NCI-H1930 (cell line): ENCODE results near the gene MLYCD.
A peak's percentile ranks its signal among the peaks of the same experiment; 100 is the strongest.

Experiments
- DNase-seq, 2 experiments: peaks; one replicate each; lab custom pipeline; 2025; lab: John Stamatoyannopoulos, UW

Gene MLYCD

DNA sequence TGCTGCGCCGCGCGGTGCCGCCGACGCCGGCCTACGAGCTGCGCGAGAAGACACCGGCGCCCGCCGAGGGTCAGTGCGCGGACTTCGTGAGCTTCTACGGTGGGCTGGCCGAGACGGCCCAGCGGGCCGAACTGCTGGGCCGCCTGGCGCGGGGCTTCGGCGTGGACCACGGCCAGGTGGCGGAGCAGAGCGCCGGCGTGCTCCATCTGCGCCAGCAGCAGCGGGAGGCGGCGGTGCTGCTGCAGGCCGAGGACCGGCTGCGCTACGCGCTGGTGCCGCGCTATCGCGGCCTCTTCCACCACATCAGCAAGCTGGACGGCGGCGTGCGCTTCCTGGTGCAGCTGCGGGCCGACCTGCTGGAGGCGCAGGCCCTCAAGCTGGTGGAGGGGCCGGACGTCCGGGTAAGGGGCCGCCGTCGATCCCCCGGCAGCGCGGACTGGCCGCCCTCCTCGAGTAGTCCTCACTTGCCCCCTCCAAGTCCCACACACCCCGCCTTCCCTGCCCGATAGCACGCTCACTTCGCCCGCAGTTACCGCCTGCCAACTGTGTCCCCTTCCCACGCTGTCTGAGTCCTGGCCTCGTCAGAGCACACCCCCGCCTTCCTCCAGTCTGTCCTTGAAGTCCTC lies 470 bp downstream of the MLYCD start:
- DNase-seq: peak in 1 of 2 experiments; percentile 30

DNA sequence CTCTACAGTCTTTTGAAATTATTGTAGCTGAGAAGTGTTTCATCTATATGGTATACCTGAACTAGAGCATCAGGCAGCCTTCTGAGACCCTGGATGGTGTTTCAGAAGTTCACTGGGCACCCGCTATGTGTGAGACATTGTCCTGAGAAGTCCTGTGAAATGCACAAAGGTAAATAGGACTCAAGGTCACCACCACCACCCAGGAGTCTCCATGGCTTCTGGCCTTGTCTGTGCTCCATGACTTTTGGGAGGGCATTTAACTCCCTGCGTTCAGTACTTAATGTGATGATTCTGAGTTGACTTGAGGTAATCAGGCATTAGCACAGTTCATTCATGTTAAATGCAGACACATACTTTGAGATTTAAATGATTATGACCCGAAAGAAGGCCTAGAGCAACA lies 1.1 kb downstream of the MLYCD start:
- DNase-seq: no peak

DNA sequence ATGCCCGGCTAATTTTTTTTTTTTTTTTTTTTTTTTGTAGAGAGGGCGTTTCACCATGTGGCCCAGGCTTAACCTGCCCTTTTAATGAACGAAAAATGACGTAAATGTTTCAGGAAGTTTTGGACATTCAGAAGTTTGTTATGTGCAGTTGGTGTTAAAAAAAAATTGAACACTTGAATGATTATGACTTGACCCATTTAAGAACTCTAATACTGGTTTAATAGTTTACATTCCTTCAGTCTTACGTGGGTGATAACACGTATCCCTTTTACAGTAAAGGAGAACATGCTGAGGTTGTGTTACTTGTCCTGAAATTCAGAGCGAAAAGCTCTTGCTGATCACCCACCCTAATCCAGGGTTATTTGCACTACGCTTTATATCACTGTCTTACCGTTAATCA lies 1.7 kb downstream of the MLYCD start:
- no peak for DNase-seq

DNA sequence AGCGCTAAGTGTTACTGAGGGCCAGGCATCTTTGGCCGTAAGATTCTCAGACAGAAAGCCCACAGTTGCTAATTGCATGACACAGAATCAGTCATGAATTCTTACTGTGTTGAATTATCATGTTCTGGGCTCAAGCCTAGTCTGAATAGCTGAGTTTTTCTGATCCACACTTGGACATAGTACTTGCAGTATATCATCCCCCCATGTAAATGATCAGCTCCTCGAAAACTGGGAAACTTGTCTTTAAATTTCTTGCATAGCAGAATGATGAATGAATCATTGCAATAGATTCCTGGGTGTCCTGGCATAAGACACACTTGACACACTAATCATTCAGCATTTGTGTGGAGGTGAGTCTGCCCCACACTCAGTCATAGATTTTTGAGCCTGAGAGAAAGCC lies 2.2 kb downstream of the MLYCD start:
- DNase-seq: no peak

DNA sequence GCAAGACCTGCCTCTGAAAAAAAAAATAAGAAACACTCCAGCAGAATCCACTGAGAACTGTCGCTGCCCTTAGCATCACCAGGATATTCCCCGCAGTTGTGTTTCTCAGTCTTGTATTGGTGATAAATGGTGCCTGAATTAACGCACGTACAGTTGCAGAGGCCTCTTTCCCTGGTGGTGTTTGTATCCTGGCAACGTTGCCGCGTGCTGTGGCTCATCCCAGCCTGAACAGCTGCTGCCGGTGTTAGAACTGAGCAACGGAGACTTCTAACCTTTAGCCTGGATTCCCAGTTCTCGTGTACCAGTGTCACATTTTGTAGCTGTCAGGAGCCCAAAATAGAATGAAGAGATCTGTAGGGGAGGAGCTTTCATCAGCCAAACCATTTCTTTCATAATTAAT lies 4.8 kb downstream of the MLYCD start:
- no peak for DNase-seq

DNA sequence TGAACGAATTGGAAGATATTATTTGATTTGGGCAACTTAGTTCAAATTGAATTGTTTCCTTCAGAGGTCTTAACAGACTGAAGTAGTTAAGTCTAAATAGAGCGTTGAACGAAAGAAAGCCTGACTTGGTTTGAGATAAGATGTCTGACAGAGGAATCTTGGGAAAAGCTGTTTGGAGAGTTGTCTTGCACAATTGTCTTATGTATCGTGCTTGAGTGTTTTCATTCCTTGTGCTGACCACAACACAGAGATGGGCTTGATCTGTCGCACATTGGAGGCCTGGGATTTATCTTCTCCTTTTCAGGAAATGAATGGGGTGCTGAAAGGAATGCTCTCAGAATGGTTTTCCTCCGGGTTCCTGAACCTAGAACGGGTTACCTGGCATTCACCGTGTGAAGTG lies 7.8 kb downstream of the MLYCD start:
- DNase-seq: no peak

DNA sequence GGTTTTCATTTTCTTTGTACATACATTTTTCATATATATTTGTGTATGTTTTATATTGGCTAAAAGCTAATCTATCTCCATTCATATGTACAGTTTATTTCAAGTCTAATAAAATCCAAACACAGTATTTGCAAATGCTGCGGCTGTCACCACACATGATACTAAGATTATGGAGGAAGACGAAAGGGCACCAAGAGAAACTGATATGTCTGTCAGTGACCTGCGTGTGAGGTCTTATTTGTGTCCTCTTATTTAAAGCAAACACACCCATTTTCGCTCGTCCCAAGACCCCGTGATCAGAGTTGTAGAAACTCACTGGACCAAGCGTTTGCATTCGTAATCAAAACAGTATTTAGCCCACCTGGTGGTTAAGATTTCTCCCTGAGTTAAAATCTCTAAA lies 8.2 kb downstream of the MLYCD start:
- no peak for DNase-seq

DNA sequence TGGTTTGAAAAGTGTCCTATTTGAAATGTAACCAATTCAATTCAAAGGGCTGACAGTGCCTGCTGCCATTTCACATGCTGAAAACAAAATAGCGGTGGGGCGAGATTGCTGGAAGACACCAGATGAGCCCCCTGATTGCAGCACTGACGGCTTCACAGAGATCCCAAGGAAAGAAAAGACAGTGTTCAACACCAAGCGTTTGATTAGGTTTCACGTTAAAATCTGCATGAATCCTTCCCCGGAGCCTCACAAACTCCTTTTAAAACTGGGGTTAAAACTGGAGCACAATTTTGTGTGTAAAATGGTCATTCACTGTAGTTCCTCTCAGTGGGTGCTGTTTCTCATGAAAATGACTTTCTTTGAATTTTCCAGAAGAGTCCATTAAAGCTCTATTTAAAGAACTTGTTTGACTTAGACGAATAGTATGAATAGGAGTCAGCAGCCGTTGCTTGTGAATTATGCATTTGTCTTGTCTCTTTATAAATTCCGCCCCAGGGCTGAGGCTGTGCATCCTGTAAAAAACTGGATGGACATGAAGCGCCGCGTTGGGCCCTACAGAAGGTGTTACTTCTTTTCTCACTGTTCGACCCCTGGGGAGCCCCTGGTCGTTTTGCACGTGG lies 8.8 kb downstream of the MLYCD start:
- no peak for DNase-seq

DNA sequence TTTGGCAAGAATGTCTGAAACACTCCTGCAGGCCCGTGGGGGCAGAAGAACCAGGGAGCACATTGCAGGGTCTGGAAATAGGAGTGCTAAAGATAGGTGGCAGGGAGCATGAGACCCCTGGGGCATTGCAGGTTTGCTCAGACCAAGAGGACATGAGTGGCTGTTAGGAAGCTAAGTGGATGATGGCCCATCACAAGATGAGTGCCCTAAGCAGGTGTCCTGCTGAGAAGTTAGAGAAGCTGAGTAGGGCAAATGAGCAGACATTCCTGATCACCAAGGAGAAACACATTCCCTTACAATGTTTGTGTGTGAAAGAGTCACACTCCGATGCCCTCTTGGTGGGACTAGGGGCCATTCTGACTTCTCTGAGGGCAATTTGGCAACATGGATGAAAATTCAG lies 9.9 kb downstream of the MLYCD start:
- no peak for DNase-seq

DNA sequence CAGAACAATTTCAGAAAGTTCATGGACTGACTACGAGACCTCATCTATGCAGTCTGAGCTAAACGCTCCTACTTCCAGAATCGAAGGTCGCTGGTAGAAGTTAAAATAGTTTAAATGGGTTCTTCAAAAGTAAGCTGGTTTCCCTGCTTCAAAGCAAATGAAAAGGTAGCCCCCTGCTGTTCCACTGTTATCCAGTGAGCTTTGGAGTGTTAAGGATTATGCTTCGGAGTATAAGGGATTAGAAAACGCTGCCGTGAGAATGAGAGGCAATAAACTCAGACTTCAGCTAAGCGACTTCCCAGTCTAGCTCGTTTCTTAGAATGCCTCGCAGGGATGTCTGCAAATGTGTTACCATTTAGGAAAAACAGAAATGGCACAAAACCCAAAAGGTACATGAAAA lies 12.4 kb downstream of the MLYCD start:
- DNase-seq: no peak

DNA sequence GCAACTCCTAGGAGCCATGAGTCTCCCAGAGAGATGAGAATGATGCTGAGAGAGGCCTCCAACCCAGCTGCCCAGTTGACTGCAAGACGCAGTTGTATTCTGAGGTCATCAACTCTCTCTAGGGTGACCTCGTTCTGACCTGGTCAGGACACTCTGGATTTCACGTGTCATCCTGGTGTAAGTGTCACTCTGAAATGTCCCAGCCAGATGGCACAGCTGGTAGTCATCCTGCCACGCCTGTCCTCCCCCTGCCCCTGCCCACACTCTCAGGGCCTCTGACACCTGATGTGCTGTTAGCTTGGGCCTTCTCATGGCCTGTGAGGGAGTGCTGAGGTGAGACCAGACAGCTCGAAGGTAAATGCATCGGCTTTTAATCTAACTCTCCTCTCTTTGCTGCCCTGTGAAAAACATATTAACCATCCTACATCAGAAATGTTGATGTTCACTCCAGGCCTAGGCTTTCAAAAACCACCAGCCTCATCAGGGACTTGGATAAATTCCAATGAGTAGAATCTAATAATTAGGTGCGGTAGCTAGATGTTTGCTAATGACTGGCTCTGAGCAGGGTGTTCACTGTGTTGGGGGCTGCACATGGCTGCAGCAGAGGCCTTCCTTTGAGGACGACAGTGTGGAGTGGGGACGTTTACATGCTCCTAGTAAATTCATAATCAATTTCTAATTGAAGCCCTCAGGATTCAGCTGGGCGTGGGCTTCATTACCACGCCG lies 13.8 kb downstream of the MLYCD start:
- DNase-seq: no peak

DNA sequence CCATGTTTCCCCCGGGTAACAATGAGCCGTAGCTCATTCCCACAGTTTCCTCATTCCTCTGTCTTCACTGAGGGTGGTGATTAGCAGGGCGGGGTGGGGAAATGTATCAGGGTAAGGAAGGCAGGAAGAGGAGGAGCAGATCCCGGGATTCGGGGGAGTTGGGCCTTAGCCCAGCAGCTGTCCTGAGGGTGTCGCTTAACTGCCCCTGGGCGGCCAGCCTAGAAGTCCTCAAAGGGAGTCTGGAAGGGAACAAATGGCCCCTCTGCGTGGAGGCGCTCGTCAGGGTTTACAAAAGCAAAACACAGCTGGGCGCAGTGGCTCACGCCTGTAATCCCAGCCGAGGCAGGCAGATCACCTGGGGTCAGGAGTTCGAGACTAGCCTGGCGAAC lies 14.3 kb downstream of the MLYCD start:
- DNase-seq: no peak

DNA sequence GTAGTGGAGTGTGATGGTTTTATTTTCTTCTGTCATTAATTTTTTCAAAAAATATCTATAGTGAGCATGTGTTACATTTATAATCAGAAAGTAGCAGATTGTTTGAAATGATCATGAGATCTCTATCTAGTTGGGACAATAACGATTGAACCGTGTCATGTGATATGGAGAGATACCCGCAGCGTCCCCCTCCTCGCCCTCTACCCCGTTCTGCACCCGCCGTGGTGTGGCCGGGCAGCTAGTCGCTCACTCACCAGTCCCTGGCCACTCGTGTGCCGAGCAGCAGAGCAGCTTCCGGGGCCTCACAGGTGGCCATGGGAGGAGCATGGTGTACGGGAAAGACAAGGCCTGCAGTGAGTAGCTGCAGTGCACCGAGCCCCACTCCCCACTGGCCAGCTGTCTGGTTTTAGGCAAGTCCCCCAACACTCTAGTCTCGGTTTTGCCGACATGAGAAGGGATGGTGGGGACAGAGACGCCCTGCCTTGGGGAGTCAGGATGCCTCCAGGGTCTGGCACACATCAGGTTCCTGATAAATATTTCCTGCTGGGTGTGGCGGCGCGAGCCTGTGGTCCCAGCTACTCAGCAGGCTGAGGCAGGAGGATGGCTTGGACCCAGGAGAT lies 15.3 kb downstream of the MLYCD start:
- DNase-seq: no peak

DNA sequence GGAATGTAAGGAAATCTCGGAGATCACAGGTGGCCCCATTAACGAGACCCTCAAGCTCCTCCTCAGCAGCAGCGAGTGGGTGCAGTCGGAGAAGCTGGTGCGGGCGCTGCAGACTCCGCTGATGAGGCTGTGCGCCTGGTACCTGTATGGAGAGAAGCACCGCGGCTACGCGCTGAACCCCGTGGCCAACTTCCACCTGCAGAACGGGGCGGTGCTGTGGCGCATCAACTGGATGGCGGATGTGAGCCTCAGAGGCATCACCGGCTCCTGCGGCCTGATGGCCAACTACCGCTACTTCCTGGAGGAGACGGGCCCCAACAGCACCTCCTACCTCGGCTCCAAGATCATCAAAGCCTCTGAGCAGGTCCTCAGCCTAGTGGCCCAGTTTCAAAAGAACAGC lies 16.2 kb downstream of the MLYCD start:
- no peak for DNase-seq

DNA sequence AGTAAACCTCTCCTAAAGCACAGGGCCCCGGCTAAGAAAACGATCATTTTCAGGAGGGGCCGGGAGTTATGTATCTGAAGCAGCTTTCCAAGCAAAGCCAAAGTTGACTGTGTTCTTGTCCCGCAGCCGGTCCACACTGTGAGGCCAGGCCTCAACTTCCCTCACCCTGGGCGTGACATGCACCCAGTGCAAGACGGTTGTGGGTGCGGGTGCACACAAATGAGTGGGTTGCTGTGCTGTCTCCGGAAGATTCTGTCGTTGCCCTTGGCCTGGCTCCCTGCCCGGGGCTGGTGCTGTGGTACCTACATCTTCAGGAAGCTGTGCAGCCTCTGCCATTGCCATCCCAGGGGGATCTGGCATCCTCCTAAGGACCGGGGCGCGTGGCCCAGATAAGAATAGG lies 16.6 kb downstream of the MLYCD start:
- DNase-seq: no peak

DNA sequence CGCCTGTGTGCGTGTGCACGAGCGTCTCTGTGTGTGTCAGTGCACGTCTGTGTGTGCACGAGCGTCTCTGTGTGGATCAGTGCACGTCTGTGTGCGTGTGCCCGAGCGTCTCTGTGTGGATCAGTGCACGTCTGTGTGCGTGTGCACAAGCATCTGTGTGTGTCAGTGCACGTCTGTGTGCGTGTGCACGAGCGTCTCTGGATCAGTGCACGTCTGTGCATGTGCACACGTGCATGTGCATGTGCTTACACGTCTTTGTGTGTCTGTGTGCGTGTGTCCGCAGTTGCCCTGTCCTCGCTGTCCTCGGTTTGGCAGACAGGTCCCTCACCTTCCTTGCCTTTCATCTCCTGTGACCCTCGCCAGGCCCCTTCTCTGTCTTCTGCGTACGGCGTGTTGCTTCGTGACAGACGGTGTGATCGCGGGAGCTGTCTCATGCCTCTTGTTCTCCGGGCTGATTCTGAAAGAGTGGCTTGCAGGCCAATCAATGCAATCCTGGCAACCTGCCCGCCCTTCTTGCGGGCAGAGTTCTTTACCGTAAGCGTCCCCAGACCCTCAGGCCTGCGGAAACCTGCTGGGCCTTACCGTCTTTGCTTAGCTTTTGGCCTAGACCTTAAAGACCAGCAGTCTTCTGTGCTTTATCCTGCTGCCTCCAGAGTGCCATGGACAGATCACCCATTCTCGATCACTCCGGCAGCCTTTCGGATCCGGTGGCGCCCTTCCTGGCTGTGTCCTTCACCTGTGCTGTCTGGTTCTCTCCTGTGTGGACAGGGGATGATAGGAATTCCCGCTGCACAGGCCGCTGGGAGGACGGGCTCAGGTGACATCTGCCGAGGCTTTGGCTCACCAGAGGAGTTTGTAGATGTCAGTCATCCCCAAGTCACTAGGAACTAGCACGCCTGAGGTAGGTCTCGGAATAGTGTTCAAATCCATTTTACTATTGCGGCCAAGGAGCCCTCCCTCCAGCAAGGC lies 18.5 kb downstream of the MLYCD start:
- DNase-seq: no peak

DNA sequence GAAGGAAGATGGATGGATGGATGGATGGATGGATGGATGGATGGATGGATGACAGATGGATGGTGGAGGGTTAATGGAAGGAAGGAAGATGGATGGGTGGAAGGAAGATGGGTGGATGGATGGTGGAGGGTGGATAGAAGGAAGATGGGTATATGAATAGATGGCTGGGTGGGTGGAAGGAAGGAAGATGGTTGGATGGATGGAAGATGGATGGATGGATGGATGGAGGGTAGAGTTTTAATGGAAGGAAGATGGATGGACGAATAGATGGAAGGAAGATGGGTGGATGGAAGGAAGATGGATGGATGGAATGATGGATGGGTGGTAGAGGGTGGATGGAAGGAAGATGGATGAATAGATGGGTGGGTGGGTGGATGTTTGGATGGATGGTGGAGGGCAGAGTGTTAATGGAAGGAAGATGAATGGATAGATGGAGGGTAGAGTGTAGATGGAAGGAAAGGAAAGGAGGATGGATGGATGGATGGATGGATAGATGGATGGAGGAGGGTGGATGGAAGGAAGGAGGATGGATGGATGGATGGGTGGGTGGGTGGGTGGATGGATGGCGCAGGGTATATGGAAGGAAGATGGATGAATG lies 22.1 kb downstream of the MLYCD start:
- DNase-seq: no peak

DNA sequence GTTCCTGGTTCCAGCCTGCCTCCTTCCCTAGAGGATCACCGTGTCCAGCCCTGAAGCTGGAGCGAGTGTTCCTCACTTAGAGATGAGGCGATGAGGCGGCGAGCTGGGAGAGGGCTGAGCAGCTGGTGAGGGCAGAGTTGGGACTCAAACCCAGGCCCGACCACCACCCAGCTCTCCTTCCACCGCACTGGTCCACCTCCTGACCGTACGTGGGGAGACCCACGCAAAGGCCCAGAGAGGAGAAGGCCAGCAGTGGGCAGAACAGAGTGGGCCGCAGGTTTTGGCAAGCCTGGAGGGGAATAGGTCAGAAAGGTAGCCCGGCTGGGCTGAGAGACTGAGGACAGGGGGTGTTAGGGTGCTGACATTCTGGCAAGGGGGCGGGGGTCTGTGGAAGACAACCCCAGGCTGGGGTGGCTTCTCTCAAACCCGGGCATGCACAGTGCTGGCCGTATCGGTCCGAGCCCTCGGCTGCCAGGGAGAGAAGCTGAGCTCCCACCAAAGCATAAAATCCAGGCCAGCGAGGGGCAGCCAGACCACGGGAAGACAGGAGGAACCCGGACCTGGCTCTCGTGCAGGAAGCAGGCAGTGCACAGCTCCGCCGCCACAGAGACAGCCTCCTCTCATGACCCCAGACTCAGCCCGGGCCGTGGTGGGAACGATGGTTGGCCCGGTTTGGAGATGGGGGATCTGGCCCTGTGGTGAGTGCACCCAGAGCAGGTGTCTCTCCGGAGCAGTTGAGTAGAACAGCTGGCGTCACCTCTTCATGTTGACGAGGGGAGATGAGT lies 24.9 kb downstream of the MLYCD start:
- no peak for DNase-seq

DNA sequence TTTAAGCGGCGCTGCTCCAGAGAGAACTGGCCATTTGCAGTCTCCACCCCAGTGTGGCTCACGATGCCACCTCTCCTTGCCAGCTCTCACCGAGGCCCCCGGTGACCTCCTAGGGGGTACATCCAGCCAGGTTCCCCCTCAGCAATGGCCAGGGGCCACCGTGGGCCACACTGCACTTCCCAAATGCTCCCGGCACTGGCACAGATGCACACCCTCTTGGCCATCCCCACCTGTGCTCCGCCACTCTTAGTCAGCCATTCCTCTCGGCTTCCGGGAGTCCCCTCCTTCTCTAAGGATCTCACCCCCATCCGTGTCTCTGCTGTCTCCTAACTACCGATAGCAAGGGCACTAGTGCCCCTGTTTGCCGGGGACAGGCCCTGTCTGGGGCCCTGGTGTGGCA lies 25.8 kb downstream of the MLYCD start:
- DNase-seq: no peak

DNA sequence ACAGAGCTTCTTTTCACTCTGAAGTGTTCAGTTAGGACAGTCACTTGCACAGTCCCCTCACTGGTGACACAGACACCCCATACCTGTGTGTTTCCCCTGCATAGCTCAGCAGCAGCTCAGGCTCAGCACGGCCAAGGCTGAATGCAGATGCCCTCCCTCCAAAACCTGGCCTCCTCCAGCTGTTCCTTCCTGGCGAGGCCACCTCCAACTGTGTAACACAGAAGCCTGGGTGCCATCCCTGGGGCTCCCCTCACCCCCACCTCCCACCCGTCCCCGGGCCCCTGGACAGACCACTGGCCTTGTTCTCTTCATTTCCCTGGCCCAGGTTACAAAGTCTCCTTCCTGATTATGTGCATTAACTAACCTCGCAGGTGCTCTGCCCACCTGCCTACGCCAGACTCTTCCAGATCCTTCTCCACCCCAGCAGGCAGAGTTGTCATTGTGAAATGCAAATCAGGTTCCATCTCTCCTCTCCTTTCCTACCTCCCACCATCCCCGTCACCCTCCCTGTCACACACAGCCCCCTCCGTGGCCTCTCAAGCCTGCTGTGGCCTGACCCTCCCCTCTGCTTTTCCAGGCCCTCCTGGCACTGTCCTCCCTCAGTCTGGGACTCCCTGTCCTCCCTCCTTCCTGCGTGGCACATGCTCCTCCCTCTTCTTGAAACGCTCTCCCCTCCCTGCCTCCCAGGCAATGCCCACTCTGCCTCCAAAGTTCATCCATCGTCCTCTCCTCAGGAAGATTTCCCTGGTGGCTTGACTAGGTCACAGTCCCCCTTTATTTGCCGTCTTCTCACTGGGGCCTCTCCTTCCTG lies 26.4 kb downstream of the MLYCD start:
- DNase-seq: no peak
